Measurements from ENCODE around the gene UPK1B.
"Not testable (repeated sequence)": the region's sequence is repeated elsewhere in the genome, so short reads cannot be mapped to it uniquely, and the experiment has no call there.

The UPK1B gene

GRCh38 chr3:119173325-119173724 is at the start of gene UPK1B:
Gene UPK1B (plus strand): TSS chr3:119173598. CDS start chr3:119186742, 13,144 bp downstream.
- DNase-seq: no peak

- no peak for DNase-seq
Observed at GRCh38 chr3:119125342-119125741, 48.1 kb upstream of the UPK1B start.

GRCh38 chr3:119125742-119126504 is 47.5 kb upstream of the UPK1B start:
- no peak for DNase-seq

- DNase-seq: not testable (repeated sequence)
Observed at GRCh38 chr3:119130291-119130690, 43.1 kb upstream of the UPK1B start.

- not testable (repeated sequence) for DNase-seq
Observed at GRCh38 chr3:119132291-119132690, 41.1 kb upstream of the UPK1B start.

GRCh38 chr3:119139360-119139759 is 34.0 kb upstream of the UPK1B start:
- DNase-seq: not testable (repeated sequence)

GRCh38 chr3:119140466-119140865 is 32.9 kb upstream of the UPK1B start:
- no peak for DNase-seq

- DNase-seq: no peak
Observed at GRCh38 chr3:119145128-119145499, 28.3 kb upstream of the UPK1B start.

- no peak for DNase-seq
Observed at GRCh38 chr3:119145500-119146167, 27.8 kb upstream of the UPK1B start, which contains the start of gene TEX55. Gene TEX55 (plus strand): TSS chr3:119146165. CDS start chr3:119146190, 25 bp downstream.

- DNase-seq: no peak
Observed at GRCh38 chr3:119146578-119147375, 26.6 kb upstream of the UPK1B start.

- DNase-seq: no peak
Observed at GRCh38 chr3:119147494-119147893, 25.9 kb upstream of the UPK1B start.

GRCh38 chr3:119148493-119149180 is 24.8 kb upstream of the UPK1B start:
- DNase-seq: no peak

GRCh38 chr3:119149484-119149883 is 23.9 kb upstream of the UPK1B start:
- no peak for DNase-seq

GRCh38 chr3:119156868-119157267 is 16.5 kb upstream of the UPK1B start:
- DNase-seq: no peak

- no peak for DNase-seq
Observed at GRCh38 chr3:119157971-119158370, 15.4 kb upstream of the UPK1B start.

- DNase-seq: no peak
Observed at GRCh38 chr3:119160361-119160760, 13.0 kb upstream of the UPK1B start.

- DNase-seq: no peak
Observed at GRCh38 chr3:119160815-119161214, 12.6 kb upstream of the UPK1B start.

- no peak for DNase-seq
Observed at GRCh38 chr3:119161240-119161639, 12.2 kb upstream of the UPK1B start.

- DNase-seq: not testable (repeated sequence)
Observed at GRCh38 chr3:119164745-119165144, 8.7 kb upstream of the UPK1B start.

- no peak for DNase-seq
Observed at GRCh38 chr3:119170821-119171220, 2.6 kb upstream of the UPK1B start.

GRCh38 chr3:119175872-119176756 is 2.7 kb downstream of the UPK1B start:
- DNase-seq: no peak

GRCh38 chr3:119176778-119177177 is 3.4 kb downstream of the UPK1B start:
- DNase-seq: no peak

Data from activated naive CD4-positive, alpha-beta T cell treated with anti-CD3 and anti-CD28 coated beads, Interleukin-2, amount 50 U/mL, for 16 hours (primary cell).